ENCODE data around the gene CDK5.
"Not testable (repeated sequence)": the region's sequence is repeated elsewhere in the genome, so short reads cannot be mapped to it uniquely, and the experiment has no call there.

Gene CDK5

DNA sequence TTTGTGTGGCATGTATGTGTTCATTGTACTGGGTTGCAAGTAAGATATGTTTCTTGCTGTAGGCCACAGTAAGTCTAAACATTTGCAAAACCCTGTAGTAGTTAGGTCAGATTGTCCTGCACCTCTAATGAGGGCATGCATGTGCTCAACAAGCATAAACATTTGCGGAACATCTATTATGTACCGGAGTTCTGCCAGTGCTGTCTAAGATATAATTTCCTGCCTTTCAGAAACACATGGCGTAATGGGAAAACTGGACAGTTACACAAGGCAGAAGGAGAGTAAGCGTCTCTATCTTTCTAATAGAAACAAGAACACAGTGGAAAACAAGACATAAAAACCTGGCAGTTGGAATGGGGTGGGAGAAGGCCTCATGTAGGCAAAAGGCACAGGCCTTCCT lies 26.7 kb downstream of the CDK5 start:
- DNase-seq: no peak

GRCh38 chr7:151028948-151029501 lies 28.7 kb downstream of the CDK5 start:
- no peak for DNase-seq

DNA sequence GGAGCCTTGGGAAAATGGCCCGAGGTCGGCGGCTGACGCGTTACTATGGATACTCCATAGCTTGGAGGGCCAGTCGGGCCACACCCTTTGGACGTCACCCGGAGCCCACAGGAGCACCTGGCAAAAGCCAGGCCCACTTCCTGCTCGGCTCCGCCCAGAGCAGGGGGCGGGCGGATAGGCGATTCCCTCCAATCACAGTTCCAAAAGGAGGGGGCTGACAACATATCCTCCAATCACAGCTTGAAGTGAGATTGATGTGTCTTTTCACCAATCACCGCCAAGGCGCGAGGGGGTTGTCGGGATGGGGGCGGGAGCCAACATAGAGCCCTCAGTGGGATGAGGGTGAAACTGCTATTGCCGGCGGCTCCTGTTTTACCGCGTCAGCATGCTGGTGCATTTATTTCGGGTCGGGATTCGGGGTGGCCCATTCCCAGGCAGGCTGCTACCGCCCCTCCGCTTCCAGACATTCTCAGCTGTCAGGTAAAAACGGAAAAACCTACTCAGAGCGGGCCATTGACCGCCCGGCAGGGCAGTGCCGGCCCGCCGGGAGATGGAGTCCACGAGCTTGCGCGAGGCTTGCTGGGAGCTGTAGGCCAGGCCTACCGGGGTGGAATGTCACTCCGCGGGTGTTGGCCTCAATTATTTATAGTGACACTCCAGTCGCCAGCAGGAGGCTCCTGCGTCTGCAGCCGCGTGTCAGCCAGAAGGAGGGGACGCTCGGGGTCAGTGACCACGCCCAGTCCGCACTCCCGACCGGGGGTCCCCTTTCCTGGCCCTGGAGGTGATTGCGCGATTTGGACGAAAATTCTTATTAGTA lies 29.4 kb downstream of the CDK5 start, which contains the start of gene ABCB8:
TSS of gene ABCB8 (plus strand) at position 320 of the 817 bp plus-strand sequence. CDS start at position 386, 66 bp downstream.
- peak; percentile 98 for DNase-seq

DNA sequence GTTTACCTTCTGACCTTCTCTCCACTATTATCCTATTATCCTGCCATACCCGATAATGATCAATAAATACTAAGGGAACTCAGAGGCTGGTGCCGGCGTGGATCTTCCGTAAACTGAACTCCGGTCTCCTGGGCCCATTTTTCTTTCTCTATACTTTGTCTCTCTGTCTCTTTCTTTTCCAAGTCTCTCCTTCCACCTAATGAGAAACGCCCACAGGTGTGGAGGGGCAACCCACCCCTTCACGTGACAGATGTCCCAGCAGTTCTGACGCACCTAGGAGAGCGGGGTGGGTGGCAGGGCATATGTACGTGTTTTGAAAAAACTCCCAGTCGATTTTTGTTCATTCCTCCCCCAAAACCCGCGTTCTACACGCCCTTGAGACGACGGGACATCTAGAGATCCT lies 30.0 kb downstream of the CDK5 start:
- not testable (repeated sequence) for DNase-seq

DNA sequence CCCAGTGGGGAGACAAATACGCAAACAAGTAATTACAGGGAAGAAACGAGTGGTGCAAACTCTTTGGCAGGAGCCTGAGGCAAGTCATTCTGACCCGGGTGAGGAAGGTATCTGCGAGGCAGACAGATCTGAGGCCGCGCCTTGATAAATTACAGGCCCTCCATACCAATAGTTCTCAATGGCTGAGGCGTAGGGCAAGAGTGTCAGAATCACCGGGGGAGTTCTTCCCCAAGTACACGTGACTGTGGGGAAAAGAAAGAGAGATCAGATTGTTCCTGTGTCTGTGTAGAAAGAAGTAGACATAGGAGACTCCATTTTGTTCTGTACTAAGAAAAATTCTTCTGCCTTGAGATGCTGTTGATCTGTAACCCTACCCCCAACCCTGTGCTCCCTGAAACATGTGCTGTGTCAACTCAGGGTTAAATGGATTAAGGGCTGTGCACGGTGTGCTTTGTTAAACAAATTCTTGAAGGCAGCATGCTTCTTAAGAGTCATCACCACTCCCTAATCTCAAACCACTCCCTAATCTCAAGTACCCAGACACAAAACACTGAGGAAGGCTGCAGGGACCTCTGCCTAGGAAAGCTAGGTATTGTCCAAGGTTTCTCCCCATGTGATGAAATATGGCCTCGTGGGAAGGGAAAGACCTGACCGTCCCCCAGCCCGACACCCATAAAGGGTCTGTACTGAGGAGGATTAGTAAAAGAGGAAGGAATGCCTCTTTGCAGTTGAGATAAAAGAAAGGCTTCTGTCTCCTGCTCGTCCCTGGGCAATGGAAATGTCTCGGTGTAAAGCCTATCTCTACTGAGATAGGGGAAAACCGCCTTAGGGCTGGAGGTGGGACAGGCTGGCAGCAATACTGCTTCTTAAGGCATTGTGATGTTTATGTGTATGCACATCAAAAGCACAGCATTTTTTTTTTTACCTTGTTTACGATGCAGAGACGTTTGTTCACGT lies 30.6 kb downstream of the CDK5 start:
- DNase-seq: not testable (repeated sequence)

GRCh38 chr7:151025924-151026671 lies 31.6 kb downstream of the CDK5 start:
- no peak for DNase-seq

DNA sequence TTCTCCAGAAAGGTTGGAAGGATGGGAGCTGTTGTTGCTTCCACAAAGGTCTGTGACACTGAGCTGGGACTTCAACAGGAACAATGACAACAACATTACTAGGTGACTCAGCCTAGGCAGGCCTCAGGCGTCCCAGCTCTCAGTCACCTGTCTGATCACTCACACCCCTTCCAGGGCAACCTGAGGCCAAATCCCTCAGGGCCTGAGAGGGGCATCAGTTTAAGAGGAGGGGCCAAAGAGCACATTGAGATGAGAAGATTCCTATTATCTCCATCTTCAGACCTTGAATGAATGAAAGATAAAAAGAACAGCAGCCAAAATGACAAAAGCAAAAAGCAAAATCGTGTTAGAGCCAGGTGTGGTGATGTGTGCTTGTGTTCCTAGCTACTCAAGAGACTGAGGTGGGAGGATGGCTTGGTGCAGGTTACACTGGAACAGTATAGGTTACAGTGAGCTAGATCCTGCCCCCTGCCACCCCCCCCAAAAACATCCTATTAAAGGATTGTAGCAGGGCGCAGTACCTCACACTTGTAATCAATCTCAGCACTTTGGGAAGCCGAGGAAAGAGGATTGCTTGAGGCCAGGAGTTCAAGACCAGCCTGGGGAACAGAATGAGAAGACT lies 33.2 kb downstream of the CDK5 start, which contains the start of gene ATG9B:
TSS of gene ATG9B (minus strand) at position 60 of the 622 bp plus-strand sequence. CDS start 71 bp downstream, outside the sequence.
- no peak for DNase-seq

DNA sequence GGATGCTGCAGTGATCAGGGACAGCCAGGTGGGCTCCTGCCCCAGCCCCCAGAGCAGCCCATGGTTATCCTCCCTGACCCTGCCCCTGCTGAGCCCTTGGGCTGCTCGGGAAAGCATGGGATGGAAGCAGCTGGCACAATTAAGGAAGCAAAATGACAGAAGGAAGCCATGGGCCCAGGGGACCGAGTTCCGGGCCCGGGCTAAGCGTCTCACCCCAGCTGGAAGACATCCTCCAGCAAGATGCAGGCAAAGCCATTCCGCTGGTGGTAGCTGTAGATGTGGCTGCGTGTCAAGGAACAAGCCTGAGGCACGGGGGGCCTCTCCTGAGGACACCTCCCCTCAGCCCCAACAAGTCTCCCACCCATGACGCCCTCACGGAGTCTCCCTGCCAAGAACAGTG lies 34.5 kb downstream of the CDK5 start:
- no peak for DNase-seq

- DNase-seq: no peak
Measured at GRCh38 chr7:151020231-151020630, 37.5 kb downstream of the CDK5 start.

DNA sequence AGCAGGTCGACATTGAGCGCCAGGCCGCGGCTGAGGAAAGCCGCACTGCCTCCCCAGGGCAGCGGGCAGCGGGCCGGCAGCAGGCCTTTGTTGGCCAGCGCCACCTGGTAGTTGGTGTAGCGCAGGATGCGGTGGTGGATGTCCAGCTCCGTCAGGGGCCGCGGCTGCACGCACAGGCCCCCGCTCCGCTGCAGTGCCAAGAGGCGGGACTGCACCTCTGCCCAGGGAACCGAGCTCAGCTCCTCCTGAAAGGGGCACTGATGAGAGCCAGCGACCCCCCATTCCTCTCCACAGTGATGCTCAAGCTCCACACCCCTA lies 38.6 kb downstream of the CDK5 start:
- DNase-seq: no peak

DNA sequence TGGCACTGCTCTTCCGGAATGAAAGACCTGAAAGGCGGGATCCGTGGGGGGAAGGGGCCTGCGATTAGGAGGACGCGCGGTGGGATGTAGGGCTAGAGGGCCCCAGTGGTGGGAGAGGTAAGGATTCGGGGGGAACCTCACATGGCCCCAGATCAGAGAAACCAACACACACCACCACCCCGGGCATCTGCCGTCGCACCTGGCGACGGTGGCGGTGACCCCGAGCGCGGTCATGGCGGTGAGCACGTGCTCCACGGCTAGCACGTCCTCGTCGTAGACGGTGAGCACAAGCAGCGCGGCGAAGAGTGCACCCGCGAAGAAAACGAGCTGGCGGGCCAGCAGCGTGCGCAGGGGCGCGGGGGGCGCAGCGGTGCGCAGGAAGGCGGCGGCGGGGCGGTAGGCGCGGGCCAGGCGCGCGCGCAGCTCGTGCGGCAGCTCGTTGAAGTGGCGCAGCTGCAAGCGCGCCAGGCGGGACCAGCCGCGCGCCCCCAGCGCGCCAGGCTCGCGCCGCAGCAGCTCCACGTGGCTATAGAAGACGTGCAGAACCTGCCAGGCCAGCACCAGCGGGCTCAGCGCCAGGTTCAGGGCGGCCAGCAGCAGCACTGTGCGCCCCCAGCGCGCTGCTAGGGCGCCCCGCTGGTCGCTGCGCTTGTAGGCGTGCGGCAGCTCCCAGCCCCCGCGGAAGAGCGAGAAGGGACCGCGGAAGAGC lies 39.1 kb downstream of the CDK5 start:
- no peak for DNase-seq

GRCh38 chr7:151017953-151018420 lies 39.7 kb downstream of the CDK5 start:
- DNase-seq: no peak

DNA sequence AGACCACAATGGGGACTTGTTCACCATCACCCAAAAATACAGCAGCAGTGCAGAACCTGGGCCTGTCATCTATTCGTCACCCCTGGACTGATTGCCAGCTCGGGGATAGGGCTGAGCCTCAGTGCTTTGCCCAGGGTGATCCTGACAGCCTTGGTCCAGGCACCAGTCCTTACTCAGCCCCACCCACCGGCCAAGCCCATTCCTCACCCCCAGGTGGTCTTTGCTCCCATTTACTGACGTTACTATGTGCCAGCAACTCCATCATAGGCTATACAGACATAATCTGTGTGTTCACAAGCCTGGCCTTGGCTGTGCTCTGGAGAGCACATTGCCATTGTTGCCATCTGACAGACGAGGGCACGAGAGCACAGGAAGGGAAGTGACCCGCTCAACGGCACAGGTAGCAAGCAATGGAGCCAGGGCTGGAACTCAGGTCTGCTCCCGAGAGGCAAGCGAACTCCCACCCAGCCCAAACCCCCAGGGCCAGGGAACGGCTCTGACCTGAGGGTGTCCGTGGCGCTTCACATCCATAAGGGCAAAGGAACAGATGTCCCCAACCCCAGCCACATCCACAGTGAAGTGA lies 40.2 kb downstream of the CDK5 start:
- no peak for DNase-seq

GRCh38 chr7:151016942-151017341 lies 40.8 kb downstream of the CDK5 start:
- no peak for DNase-seq

GRCh38 chr7:151016505-151016904 lies 41.2 kb downstream of the CDK5 start:
- DNase-seq: no peak

DNA sequence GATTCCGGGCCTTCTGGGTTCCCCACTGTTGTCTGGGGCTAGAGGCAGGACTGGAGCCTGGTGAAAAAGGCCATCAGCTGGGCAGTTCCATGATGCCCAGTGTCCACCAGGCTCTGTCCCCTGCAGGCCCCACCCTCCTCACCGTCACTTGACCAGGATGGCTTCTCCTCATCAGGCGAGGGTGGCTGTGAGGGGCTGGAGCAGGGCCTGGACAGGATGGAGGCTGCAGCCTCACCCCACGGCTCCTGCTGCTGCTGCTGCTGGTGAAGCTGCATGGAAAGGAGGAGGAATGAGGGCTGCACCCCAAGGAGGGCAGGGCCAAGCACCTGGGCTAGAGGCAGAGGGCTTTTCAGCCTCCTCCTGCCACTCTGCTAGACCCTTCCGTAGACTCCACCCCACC lies 41.7 kb downstream of the CDK5 start:
- DNase-seq: no peak

DNA sequence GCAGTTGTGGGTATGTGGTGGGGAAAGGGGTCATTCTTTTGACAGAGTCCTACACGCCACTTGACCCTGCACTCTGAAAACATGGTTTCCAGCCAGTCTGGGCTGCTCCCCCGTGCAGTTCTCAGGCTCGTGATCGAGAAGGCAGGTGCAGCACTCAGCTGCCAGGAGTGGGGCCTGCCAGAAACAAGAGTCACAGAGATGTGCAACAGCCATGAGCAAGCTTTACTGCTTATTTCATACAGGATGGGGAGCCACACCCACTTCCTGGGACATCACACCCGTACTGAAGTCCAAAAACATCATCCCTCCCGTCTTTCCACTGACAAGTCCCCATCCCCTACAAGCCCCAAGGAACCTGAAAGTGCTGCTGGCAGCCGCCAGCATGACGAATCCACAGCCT lies 42.7 kb downstream of the CDK5 start:
- no peak for DNase-seq

DNA sequence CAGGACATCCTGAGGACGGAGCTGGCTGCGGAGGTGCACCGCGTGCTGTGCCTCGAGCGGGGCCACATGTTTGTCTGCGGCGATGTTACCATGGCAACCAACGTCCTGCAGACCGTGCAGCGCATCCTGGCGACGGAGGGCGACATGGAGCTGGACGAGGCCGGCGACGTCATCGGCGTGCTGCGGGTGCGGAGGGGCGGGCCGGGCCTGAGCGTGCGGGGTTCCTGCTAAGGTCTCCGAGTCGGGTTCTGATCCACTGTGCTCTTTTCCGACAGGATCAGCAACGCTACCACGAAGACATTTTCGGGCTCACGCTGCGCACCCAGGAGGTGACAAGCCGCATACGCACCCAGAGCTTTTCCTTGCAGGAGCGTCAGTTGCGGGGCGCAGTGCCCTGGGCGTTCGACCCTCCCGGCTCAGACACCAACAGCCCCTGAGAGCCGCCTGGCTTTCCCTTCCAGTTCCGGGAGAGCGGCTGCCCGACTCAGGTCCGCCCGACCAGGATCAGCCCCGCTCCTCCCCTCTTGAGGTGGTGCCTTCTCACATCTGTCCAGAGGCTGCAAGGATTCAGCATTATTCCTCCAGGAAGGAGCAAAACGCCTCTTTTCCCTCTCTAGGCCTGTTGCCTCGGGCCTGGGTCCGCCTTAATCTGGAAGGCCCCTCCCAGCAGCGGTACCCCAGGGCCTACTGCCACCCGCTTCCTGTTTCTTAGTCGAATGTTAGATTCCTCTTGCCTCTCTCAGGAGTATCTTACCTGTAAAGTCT lies 43.8 kb downstream of the CDK5 start:
- no peak for DNase-seq

GRCh38 chr7:151013356-151013732 lies 44.4 kb downstream of the CDK5 start:
- no peak for DNase-seq

- no peak for DNase-seq
Measured at GRCh38 chr7:151012911-151013347, 44.8 kb downstream of the CDK5 start.
